Stimulated activated CD4-positive, alpha-beta T cell treated with anti-CD3 and anti-CD28 coated beads, TNF-alpha, amount 100 ng/mL, for 4 hours (primary cell): ENCODE results near the gene PHF20.
"Not testable (repeated sequence)": the region's sequence is repeated elsewhere in the genome, so short reads cannot be mapped to it uniquely, and the experiment has no call there.

Source experiments
- DNase-seq, 3 experiments: peaks; one replicate each; pipeline ENCODE4 v3.0.0-alpha.2; 2020; ENCODE audit warnings: low read depth in 3 of 3

PHF20 gene

DNA sequence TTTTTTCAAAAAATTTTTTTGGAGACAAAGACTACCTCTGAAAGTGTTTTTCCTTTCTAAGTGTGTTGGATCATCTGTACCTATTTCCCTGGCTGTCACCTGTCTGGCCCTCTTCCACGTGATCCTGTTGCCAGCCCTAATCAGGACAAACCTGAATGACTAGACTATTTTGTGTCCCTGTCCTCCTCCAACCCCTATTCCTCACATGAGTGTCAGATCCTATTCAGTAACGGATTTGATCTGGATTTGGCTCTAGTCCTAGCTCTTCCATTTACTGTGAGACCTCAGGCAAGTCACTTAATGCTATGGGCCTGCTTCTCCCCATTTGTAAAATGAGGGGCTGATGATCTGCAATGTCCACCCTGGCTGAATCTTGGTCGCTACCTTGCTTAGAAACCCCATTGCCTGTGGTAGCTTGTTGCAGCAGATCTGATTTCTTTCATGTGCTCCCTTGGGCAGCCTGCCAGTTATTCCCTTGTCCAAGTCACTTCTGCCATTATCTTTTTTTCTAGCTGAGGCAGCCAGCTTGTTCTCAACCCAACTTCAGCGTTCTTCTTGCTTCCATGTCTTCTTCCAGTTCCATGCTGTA lies 4.8 kb downstream of the PHF20 start:
- no peak for DNase-seq

DNA sequence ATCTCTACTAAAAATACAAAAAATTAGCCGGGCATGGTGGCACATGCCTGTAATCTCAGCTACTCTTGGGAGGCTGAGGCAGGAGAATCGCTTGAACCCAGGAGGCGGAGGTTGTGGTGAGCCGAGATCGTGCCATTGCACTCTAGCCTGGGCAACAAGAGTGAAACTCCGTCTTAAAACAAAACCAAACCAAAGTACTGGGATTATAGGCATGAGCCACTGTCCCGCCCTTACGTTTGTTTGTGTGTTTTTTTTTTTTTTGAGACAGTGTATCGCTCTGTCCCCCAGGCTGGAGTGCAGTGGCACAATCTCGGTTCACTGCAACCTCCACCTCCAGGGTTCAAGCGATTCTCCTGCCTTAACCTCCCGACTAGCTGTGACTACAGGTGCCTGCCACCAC lies 12.0 kb downstream of the PHF20 start:
- DNase-seq, result not testable (repeated sequence)

DNA sequence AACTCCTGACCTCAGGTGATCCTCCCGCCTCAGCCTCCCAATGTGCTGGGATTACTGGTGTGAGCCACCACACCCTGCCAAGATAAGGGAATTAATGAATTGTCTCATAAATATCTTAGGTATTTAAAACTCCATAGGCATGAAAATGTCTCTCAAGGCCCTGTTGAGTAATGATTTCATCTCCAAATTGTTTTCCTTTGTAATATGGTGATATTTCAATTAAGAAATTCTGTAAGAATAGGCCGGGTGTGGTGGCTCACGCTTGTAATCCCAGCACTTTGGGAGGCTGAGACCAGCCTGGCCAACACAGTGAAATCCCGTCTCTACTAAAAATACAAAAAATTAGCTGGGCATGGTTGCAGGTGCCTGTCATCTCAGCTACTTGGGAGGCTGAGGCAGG lies 13.7 kb downstream of the PHF20 start:
- DNase-seq, result not testable (repeated sequence)

DNA sequence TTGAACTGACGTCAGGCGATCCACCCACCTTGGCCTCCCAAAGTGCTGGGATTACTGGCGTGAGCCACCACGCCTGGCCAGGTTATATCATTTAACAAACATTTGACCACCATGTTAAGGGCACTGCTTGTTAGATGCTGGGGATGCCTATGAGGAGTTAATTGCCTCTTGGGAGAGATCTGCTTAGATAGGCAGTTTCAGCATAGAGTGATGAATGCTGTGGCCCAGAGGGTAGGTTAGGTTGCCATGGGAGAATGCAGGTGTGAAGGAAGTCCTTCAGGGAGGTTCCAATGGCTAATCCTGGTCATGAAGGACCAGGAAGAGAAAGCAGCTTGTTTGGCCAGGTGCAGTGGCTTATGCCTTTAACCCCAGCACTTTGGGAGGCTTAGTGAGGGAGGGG lies 17.0 kb downstream of the PHF20 start:
- DNase-seq, result no peak

DNA sequence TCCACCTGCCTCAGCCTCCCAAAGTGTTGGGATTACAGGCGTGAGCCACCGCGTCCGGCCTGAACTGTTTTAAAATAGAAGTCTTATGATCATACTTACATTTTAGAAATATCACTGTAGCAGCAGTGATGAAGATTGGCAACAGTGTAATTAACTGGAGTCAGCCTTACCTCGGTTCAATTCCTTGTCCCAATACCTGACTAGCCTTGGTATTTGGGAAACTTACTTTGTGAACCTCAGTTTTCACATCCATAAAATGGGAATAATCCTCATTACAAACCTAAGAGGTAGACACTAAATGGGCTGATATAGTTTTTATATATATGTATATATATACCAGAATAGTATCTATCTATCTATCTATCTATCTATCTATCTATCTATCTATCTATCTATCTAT lies 19.3 kb downstream of the PHF20 start:
- DNase-seq, result no peak

DNA sequence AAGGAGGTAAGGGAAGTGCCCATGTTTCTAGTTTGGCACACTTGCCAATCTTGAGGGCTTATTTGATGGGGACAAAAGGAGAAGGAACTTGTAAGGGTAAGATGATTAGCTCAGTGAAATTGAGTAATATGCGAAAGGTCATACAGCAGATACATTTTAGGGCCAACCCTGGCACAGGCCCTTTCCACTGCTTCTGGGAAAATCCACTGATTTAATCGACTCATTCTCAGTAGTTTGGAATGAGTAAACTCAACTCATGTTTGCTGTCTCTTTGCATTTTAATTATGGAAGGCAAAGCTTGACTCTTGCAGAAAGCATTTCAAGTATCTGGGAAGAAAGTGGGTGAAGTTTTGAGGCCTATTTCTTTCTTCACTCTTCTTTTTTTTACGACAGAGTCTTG lies 20.0 kb downstream of the PHF20 start:
- no peak for DNase-seq

DNA sequence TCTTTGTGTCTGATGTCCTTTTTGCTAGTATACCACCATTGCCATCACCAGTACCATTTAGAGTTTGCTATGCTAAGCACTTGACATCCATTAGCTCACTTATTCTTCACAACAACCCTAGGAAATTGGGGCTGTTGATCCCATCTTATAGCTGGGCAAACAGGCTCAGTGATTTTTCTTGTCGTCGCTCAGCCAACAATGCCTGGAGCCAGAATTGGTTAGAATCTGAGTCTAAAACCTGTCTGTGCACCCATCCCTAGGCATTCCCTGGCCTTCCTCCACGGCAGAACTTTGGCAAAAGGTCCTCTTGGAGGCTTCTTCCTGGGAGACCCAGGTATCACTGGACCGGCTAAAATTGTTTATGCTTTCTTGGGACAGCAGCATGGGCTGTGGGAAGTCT lies 20.9 kb downstream of the PHF20 start:
- DNase-seq, result no peak

DNA sequence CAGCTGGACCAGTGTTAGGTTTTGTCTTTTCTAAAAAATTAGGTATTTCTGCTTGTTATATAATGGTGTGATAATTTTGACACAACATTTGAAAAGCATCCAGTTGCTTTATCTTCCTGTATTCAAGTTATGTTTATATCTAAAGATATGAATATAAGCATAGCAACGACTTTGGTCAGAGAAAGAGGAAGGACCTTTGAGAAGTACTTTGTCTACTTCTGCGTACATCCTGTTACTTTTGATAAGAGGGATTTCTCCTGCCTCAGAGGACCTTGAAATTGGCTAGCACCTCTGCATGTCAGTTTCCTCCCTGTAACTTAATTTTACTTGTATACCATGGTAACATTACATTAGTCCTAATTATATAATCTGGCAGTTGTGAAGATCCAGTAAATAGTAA lies 24.8 kb downstream of the PHF20 start:
- no peak for DNase-seq

DNA sequence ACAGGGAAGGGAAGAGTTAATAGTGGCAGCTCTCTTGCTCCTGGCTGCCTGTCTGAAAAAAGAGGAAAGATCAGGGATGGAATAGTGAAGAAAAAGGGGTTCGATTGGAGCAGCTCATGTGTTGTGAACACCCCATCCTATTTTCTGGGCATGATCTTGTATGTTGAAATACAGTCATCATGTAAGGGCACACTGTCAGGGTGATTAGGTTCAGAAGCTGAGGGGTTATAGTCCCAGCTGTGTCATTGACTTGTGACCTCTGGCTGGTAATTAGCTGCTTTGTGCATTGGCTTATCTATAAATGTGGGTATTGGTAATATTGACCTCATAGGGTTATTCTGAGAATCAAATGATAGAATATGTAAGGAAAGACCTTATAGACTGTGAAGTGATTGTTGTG lies 30.1 kb downstream of the PHF20 start:
- no peak for DNase-seq

DNA sequence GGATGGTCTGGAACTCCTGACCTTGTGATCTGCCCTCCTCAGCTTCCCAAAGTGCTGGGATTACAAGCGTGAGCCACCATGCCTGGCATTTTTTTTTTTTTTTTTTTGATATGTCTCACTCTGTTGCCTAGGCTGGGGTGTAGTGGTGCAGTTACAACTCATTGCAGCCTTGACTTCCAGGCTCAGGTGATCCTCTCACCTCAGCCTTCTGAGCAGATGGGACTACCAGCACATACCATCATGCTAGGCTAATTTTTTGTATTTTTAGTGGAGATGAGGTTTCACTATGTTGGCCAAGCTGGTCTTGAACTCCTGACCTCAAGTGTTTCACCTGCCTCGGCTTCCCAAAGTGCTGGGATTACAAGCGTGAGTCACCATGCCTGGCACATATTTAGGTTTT lies 34.3 kb downstream of the PHF20 start:
- DNase-seq, result no peak

DNA sequence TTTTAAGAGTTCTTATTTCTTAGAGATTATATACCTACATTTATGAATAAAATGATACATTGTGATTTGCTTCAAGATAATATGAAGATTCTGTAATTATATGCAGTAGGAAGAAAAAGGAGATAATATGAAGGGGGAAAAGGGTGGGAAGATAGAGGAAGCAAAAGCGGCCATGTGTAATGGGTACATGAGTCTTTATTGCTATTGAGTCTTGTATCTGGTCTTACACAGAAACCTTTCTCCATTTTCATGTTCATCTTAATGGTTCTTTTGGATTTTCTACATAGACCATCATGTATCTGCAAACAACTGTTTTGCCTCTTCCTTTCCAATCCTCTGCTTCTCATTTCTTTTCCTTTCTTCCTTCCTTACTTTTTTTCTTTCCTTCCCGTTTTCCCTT lies 36.1 kb downstream of the PHF20 start:
- DNase-seq, result no peak

DNA sequence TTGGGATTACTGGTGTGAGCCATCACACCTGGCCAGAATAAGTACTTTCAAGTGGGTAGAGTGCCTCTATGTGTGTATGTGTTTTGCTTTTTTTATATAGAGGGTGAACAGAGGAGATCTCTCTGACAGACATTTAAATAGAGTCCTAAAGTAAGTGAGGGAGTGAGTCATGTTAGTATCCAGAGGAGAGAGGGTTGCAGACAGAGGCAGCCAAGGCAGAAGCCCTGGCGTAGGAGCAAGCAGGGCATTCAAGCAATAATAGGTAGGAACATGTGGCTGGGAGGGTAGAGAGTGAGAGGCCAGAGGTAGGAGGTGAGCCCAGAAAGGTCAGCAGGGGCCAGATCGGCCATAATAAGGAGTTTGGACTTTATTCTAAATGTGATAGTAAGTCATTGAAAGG lies 48.9 kb downstream of the PHF20 start:
- DNase-seq, result no peak

DNA sequence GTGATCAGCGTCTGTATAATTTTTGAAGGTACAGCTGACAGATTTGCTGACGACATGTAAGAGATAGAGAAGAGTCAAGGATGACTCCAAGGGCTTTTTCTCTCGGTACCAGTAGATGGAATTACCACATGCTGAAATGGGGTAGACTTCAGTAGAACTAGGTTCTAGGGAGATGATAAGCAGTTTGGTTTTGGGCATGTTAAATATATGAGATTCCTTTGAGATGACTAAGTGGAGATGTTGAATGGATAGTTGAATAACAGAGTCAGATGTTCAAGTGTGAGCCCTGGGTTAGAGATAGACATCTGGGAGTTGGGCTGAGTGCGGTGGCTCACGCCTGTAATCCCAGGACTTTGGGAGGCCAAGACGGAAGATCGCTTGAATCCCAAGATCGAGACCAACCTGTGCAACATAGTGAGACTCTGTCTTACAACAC lies 50.0 kb downstream of the PHF20 start:
- DNase-seq, result no peak

DNA sequence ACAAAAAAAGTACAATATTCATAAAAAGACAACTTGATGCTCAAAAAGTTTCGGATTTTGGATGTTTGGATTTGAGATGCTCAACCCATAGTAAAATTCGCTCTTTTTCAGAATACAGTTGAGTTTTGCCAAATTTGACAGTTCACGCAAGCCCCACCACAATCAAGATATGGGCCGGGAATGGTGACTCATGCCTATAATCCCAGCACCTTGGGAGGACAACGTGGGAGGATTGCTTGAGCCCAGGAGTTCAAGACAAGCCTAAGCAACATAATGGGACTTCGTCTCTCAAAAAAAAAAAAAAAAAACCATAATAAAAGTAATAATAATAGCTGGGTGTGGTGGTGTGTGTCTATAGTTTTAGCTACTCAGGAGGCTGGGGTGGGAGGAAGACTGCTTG lies 51.3 kb downstream of the PHF20 start:
- DNase-seq, result no peak

DNA sequence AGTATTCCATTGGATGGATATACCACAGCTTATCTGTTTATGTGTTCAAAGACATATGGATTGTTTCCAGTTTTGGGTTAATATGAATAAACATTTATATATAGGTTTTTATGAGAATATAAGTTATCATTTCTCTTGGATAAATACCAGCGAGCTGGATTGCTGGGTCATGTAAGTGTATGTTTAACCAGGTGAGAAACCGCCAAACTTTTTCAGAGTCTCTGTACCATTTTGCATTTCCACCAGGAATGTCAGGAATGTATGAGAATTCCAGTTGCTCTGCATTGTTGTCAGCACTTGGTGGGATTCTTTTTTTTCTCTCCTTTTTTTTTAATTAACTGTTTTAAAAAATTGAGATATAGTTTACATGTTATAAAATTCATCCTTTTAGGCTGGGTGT lies 52.1 kb downstream of the PHF20 start:
- DNase-seq, result no peak

DNA sequence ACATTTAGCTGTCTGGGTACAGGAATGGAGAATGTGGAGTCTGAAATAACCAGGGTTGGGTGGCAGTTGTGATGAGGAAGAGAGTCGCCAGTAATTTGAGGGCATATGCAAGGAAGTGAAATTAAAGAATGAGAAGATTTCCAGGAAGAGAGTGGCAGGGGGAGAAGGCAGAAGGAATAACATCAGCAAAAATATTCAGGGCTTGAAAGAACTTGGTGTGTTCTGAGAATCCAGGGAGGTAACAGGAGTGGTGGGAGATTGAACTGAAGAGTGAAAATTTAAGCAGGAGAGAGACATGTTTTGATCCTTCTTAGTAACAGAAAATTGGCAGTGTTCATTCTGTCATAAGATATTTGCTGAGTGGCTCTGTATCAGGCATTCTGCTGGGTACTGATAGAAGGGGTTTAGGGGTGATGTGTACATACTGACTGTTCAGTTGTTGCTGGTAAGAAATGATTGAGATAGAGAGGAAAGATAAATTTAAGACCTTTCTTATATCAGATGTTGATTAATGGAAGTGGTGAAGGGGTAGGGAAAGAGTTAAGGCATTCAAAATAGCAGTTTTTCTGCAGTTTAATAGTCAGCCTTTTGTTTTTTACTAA lies 54.7 kb downstream of the PHF20 start:
- no peak for DNase-seq

DNA sequence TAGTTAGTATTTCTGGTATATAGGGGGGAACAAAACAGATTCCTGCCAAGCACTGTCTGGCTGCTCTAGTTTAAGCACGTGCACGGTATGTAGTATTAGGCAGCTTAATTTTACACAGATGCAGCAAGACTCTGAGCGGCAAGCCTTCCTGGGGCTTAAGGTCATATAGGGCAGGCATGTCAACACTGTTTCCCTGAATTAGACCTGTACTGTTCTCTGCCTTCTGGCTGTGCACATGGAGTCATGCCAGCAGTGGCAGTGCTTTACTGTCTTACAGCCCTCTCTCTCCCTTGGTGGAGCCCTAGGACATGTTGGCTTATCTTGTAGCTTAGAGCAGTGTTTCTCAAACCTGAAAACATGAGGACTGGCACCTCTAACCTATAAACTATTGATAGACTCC lies 56.6 kb downstream of the PHF20 start:
- no peak for DNase-seq

DNA sequence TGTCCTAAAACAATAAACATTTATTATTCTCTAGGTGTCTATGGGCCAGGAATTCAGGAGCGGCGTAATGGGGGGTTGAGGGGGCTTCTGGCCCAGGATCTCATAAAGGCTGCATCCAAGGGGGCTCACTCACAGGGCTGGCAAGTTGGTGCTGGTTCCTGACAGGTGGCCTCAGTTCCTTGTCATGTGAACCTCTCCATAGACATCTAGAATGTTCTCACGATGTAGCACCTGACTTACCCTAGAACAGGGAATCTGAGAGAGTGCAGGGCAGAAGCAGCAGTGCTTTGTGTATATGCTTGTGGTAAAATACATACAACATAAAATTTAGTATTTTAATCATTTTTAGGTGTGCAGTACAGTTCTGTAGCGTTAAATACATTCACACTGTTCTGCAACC lies 57.1 kb downstream of the PHF20 start:
- no peak for DNase-seq

DNA sequence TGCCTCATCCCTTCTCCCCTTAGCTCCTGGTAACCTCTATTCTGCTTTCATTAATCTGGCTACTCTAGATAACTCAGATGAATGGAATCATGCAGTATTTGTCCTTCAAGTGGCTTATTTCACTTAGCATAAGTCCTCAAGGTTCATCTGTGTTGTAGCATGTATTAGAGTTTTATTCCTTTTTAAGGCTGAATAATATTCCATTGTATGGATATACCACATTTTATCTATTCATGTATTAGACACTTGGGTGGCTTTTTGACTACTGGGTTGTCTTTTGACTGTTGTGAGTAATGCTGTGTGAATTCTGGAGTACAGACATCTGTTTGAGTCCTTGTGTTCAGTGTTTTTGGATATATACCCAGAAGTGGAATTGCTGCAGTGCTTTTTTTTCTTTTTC lies 58.4 kb downstream of the PHF20 start:
- DNase-seq, result no peak

DNA sequence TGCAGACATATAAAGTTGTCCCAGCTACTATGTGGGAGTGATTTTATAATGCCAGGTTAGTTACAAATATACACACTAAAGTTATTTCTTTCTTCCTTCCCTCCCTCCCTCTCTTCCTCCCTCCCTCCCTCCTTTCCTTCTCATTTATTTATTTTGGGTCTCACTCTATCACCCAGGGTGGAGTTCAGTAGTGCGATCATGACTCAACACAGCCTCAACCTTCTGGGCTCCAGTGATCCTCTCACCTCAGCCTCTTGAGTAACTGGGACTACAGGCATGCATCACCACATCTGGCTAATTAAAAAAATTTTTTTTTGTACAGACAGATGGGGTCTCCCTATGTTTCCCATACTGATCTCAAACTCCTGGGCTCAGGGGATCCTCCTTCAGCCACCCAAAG lies 59.2 kb downstream of the PHF20 start:
- DNase-seq, result no peak

DNA sequence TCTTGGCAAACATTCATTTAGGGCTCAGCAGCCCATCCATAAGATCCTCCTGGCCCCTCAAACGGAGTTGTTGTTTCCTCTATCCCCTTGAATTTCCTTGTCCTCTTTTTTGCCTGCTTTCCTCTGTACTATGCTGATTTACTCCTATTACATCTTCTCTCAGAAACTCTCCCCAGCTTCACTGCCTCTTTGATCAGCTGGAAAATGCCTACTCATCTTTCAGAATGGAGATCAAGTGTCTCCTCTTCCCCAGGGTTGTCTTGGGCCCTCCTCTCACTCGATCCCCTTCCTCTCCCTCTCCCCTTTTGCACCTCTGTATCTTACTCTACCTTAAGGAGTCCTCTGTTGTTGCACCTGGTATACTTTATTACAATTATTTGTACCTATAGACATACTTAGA lies 60.2 kb downstream of the PHF20 start:
- no peak for DNase-seq

DNA sequence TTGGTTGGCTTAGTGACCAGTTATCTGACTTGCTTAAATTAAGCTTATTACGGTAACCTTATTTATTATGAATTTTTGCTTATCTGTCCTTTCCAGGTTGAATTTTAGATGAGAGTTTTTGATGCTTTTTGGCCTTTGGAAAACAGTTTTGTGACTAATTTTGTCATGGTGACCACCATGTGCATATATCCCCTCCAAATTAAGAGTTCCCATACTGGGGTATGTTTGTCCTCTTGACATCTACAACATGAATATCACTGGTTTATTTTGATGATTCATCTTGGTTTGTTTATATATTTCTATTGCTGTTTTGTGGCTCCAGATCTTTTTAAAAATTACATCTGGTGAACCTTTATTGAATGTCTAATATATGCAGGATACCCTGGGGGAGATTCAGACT lies 61.4 kb downstream of the PHF20 start:
- DNase-seq, result no peak

DNA sequence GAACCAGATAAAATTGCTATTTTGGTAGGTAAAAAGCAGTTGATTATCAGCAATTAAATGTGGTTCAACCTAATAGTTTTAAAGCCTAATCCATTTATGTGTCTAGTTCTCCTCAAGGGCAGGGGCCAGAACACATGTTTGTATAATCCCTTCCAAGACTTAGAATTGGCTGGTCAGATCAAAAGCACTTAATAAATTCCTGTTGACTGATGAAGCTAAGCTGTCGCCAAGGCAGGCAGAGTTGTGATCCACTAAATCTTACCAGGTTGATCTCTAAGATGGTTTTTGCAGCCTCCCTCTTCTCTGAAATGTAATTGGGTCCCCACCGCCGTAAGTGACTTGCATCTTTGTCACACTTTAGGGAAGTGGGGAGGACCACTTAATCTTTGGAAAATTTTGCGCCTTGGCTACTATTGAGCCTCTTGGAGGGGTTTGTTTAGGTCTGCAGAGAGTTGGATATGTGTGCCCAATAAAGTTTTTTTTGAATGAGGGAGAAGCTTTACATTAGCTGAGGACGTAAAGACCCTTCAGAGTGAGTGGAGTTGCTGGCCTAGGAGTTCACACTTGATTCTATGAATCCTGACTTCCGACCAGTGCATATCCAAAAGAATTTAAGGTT lies 65.9 kb downstream of the PHF20 start:
- no peak for DNase-seq

DNA sequence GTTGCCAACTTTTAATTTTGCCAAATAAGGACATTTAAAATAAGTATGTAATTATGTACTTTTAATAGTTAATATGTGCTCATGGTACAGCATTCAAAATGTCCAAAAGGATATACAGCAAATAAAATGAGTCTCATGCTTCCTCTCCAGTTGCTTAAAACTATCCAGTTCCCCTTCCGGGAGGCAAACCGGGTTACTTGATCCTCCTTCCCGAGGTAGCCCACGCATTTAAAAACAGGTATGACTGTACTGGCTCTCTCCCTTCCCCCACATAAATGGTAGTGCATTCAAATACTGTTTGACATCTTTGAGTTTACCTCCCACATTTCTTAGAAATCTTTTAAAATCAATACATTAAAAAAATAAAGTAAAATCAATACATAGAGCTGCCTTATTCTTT lies 66.4 kb downstream of the PHF20 start:
- no peak for DNase-seq
